Endothelial cell of umbilical vein (primary cell): ENCODE results near the gene SLC1A4. TPM values are rescaled to one million over a fixed set of nuclear protein-coding genes. Genes with fewer than 3 reads are reported as not detected.

Experiments
- BruUV-seq: library from RNA; stranded (reverse); fragments of 400-500 nt; replicated peaks from 2 replicates; lab custom pipeline; 2021; lab: Mats Ljungman, UMichigan
- CTCF ChIA-PET: fragments of 300-600, 350-600 bp; sonication (Branson Sonifier 250); formaldehyde crosslinking; loops from one replicate; lab custom pipeline; 2021; ENCODE audit warnings: antibody characterized with exemption, inconsistent platforms; lab: Charles Lee
- POLR2A ChIA-PET: fragments of 300-600, 350-600 bp; sonication (Branson Sonifier 250); formaldehyde crosslinking; loops from one replicate; lab custom pipeline; 2021; ENCODE audit warnings: antibody characterized with exemption, inconsistent platforms; lab: Charles Lee
- DNase-seq: peaks from one replicate; pipeline ENCODE4 v3.0.0-alpha.2; 2011; ENCODE audit warnings: low read depth, low spot score
- FAIRE-seq: peaks from 2 replicates; lab custom pipeline; 2011; peaks lifted over from hg19 to GRCh38; lab: Jason Lieb, UNC
- H2AFZ ChIP-seq: 2 replicates; pipeline ENCODE4 v1.6.0; 2012; ENCODE audit warnings: low read depth, low read length, control low read depth, inconsistent platforms
- H3K27ac ChIP-seq: 2 replicates; pipeline ENCODE4 v1.5.1; 2011; ENCODE audit warnings: low read depth, mild to moderate bottlenecking, control low read depth, low read length, moderate library complexity; ENCODE audit not compliant: insufficient read depth
- H3K27me3 ChIP-seq, 2 experiments: 2 replicates each; pipeline versions ENCODE4 v1.6.0 to v1.6.1; 2011; ENCODE audit warnings: low read length in 2 of 2, mixed read lengths in 1 of 2; ENCODE audit not compliant: control insufficient read depth in 2 of 2, insufficient read depth in 2 of 2
- H3K36me3 ChIP-seq, 2 experiments: 2 replicates in 1 of 2; 3 replicates in 1 of 2; pipeline ENCODE4 v1.5.1; 2011; ENCODE audit warnings: low read length in 2 of 2, mild to moderate bottlenecking in 1 of 2, moderate library complexity in 1 of 2; ENCODE audit not compliant: control insufficient read depth in 2 of 2, insufficient read depth in 2 of 2; ENCODE audit errors: extremely low read depth in 1 of 2
- H3K4me1 ChIP-seq: 3 replicates; pipeline ENCODE4 v1.5.1; 2011; ENCODE audit warnings: mild to moderate bottlenecking, low read length; ENCODE audit not compliant: control insufficient read depth, insufficient read depth; ENCODE audit errors: extremely low read depth
- H3K4me2 ChIP-seq: 2 replicates; pipeline ENCODE4 v1.6.1; 2011; ENCODE audit warnings: low read length, control low read depth, mixed read lengths; ENCODE audit not compliant: insufficient read depth
- H3K4me3 ChIP-seq, 3 experiments: fragments of 200-600 bp in 1 of 3; sonication (generic), shearing (Covaris generic) in 1 of 3; replicated peaks in 1 of 3; 2 replicates each; pipeline ENCODE4 v1.5.1; 2011 to 2016; ENCODE audit warnings: control low read depth in 3 of 3, low read length in 3 of 3, mild to moderate bottlenecking in 2 of 3, inconsistent platforms in 1 of 3, low read depth in 1 of 3, moderate library complexity in 1 of 3; ENCODE audit not compliant: insufficient read depth in 1 of 3
- H3K79me2 ChIP-seq: 2 replicates; pipeline ENCODE4 v1.6.0; 2012; ENCODE audit warnings: low read length, inconsistent platforms; ENCODE audit not compliant: control insufficient read depth, insufficient read depth
- H3K9ac ChIP-seq: replicated peaks from 2 replicates; pipeline ENCODE3; 2011; ENCODE audit warnings: low read length, control low read depth; ENCODE audit not compliant: insufficient read depth; ENCODE audit errors: extremely low read depth
- H3K9me1 ChIP-seq: replicated peaks from 3 replicates; pipeline ENCODE4 v1.6.0; 2011; ENCODE audit warnings: mild to moderate bottlenecking, low read length; ENCODE audit not compliant: control insufficient read depth, insufficient read depth; ENCODE audit errors: extremely low read depth
- H3K9me3 ChIP-seq: replicated peaks from 2 replicates; pipeline ENCODE4 v1.5.1; 2012; ENCODE audit warnings: low read length, inconsistent platforms; ENCODE audit not compliant: control insufficient read depth, insufficient read depth
- H4K20me1 ChIP-seq: replicated peaks from 2 replicates; pipeline ENCODE3; 2011; ENCODE audit warnings: mild to moderate bottlenecking, low read length; ENCODE audit not compliant: control insufficient read depth, insufficient read depth; ENCODE audit errors: extremely low read depth
- EZH2 ChIP-seq: IDR thresholded peaks from 2 replicates; pipeline ENCODE4 v1.6.1; 2012; ENCODE audit warnings: borderline replicate concordance, low read depth, mild to moderate bottlenecking, moderate library complexity, low read length, inconsistent platforms; ENCODE audit not compliant: severe bottlenecking
- FOS ChIP-seq: IDR thresholded peaks from 2 replicates; pipeline ENCODE4 v1.6.1; 2011; ENCODE audit warnings: mild to moderate bottlenecking, low read length, moderate library complexity, borderline replicate concordance; ENCODE audit not compliant: insufficient read depth
- GATA2 ChIP-seq: IDR thresholded peaks from 2 replicates; pipeline ENCODE4 v1.7.0; 2011; ENCODE audit warnings: low read depth, mild to moderate bottlenecking, moderate library complexity, mixed read lengths, low read length; ENCODE audit not compliant: insufficient read length, insufficient read depth
- JUN ChIP-seq: IDR thresholded peaks from 2 replicates; pipeline ENCODE4 v1.6.1; 2011; ENCODE audit warnings: borderline replicate concordance, low read depth; ENCODE audit not compliant: insufficient read length, insufficient read depth
- POLR2A ChIP-seq: IDR thresholded peaks from 2 replicates; pipeline ENCODE4 v1.6.1; 2012; ENCODE audit warnings: low read depth, mild to moderate bottlenecking, control low read depth, low read length
- POLR2AphosphoS5 ChIP-seq: IDR thresholded peaks from 2 replicates; pipeline ENCODE4 v1.6.1; 2012; ENCODE audit warnings: low read depth, mild to moderate bottlenecking, control low read depth, low read length, moderate library complexity; ENCODE audit not compliant: insufficient read depth
- dilution Hi-C: fragments of 300-500 bp; cut with MboI; formaldehyde crosslinking; loops from one replicate; pipeline ENCODE4 v1.15.0; 2019; ENCODE audit warnings: low sequenced_read_pairs; ENCODE audit not compliant: extremely low pct_ligation_motif_present
- intact Hi-C: fragments of 100-400 bp; cut with micrococcal nuclease; formaldehyde crosslinking; loops from one replicate; pipeline ENCODE4 v1.10.0; 2022
- polyA plus RNA-seq, 4 experiments: library from polyadenylated mRNA; depleted of rRNA in 3 of 4; stranded (reverse) in 3 of 4; unstranded in 1 of 4; fragments of >200 nt; gene quantifications; 2 replicates each; pipeline versions ENCODE4 v1.2.1 to v1.2.3, GENCODE V29; 2011 to 2012; ENCODE audit warnings: missing spikeins in 1 of 4
- total RNA-seq: library from RNA; stranded (reverse); gene quantifications from 2 replicates; pipeline ENCODE4 v1.2.3, GENCODE V29; 2021
- TF ChIP-seq, protein P1 (sequence below): IDR thresholded peaks from 2 replicates; pipeline ENCODE4 v1.6.1; 2011; ENCODE audit not compliant: insufficient read depth, insufficient read length
- TF ChIP-seq, protein P2 (sequence below), 2 donors: IDR thresholded peaks; 1 replicate in 1 of 2; 2 replicates in 1 of 2; pipeline ENCODE4 v1.5.1; 2011; ENCODE audit warnings: low read length in 2 of 2, mild to moderate bottlenecking in 2 of 2, moderate library complexity in 2 of 2, control low read depth in 1 of 2, inconsistent platforms in 1 of 2, low read depth in 1 of 2; ENCODE audit not compliant: insufficient read depth in 1 of 2; ENCODE audit errors: extremely low read depth in 1 of 2

Gene SLC1A4
- total and polyA plus RNA-seq, 2 donors (not counting 3 experiments of a cell fraction or from before 2014, with no cell fraction given), result 9.9 to 13.9 TPM

GRCh38 chr2:64998658-64999061, 9.5 kb downstream of the SLC1A4 start:
- Histone ChIP-seq H3K36me3 (no peaks in the 10 kb centered on the region), H3K9me1 (no peaks in the 10 kb centered on the region), H3K27ac (peak overlapping the region; percentile 47), H2AFZ (peak overlapping the region; percentile 2), H3K4me2 (peak overlapping the region; percentile 28), H3K9me3 (no peaks in the 10 kb centered on the region), H3K79me2 (no peaks in the 10 kb centered on the region), H3K4me1 (peaks cover 11% of the 10 kb centered on the region), H3K27me3 (no peaks in the 10 kb centered on the region), H4K20me1 (no peaks in the 10 kb centered on the region), H3K4me3 (no peak overlapping the region), H3K9ac (peak overlapping the region; percentile 22)
- TF ChIP-seq POLR2A (no peak), GATA2 (no peak), FOS (no peak), JUN (peak; percentile 58)
- POLR2A ChIA-PET, result interaction anchor here (0.6 to 1.0 kb wide), 2 partner anchors 10 to 25 kb away, joined by 3 read pairs; no protein-coding TSS in a partner anchor
- intact Hi-C loops (loop anchor here (1.0 kb wide), 1 partner anchor 9 kb away; the partner anchor contains the start of gene SLC1A4), dilution Hi-C loops (no loop called here)
- CTCF ChIA-PET, result interaction anchor here (0.6 to 1.3 kb wide), 4 partner anchors 9 to 81 kb away, joined by 3 to 4 read pairs (median 3); partner anchors contain the start of gene SLC1A4
- FAIRE-seq (peak; percentile 80), DNase-seq (peak; percentile 94)
- BruUV-seq, result no TSS peak

DNA sequence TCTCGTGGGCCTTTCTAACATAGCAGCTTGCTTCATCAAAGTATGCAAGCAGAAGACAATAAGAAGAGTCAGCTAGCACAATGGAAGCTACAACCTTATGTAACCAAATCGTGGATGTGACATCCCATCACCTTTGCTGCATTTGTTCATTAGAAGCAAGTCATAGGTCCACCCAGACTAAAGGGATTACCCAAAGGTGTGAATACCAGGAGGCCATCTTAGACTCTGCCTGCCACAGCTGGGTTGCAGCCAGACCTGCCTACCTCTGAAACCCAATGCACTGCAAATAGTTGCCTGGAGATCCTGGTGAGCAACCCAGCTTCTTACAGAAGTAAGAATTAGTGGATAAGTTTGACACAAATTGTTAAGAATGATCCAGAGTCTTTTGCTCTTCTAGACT, 10.6 kb downstream of the SLC1A4 start:
- dilution Hi-C loops, result no loop called here
- no peak for TF ChIP-seq FOS
- TF ChIP-seq EZH2, result no peak
- TF ChIP-seq, protein P1, sequence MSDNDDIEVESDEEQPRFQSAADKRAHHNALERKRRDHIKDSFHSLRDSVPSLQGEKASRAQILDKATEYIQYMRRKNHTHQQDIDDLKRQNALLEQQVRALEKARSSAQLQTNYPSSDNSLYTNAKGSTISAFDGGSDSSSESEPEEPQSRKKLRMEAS, result no peak
- TF ChIP-seq, protein P2, sequence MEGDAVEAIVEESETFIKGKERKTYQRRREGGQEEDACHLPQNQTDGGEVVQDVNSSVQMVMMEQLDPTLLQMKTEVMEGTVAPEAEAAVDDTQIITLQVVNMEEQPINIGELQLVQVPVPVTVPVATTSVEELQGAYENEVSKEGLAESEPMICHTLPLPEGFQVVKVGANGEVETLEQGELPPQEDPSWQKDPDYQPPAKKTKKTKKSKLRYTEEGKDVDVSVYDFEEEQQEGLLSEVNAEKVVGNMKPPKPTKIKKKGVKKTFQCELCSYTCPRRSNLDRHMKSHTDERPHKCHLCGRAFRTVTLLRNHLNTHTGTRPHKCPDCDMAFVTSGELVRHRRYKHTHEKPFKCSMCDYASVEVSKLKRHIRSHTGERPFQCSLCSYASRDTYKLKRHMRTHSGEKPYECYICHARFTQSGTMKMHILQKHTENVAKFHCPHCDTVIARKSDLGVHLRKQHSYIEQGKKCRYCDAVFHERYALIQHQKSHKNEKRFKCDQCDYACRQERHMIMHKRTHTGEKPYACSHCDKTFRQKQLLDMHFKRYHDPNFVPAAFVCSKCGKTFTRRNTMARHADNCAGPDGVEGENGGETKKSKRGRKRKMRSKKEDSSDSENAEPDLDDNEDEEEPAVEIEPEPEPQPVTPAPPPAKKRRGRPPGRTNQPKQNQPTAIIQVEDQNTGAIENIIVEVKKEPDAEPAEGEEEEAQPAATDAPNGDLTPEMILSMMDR (IDR thresholded peaks at IDR 0.05; ENCODE audit: extremely low read depth in 1 of 2, insufficient read depth in 1 of 2, low read depth in 1 of 2, low read length in 2 of 2), result no peak
- no peak for TF ChIP-seq GATA2
- no peak for TF ChIP-seq JUN
- no peak for TF ChIP-seq POLR2A
- no peak for TF ChIP-seq POLR2AphosphoS5
- no TSS peak for BruUV-seq
- peaks cover 11% of the 10 kb centered on the region for H3K4me1 ChIP-seq
- H3K9me1 ChIP-seq, result no peaks in the 10 kb centered on the region
- no peaks in the 10 kb centered on the region for H3K79me2 ChIP-seq
- FAIRE-seq, result no peak
- intact Hi-C loops, result no loop called here
- DNase-seq, result no peak
- H3K4me3 ChIP-seq, result no peak overlapping the region
- H3K27me3 ChIP-seq, result no peaks in the 10 kb centered on the region
- H3K27ac ChIP-seq, result no peak overlapping the region
- H3K4me2 ChIP-seq, result no peak overlapping the region
- H3K9me3 ChIP-seq, result no peaks in the 10 kb centered on the region
- CTCF ChIA-PET, result no interaction called here
- H3K36me3 ChIP-seq, result no peaks in the 10 kb centered on the region
- POLR2A ChIA-PET, result interaction anchor here (1.0 kb wide), 1 partner anchor 12 kb away, joined by 3 read pairs; no protein-coding TSS in a partner anchor
- no peak overlapping the region for H3K9ac ChIP-seq
- no peaks in the 10 kb centered on the region for H4K20me1 ChIP-seq
- H2AFZ ChIP-seq, result no peak overlapping the region
